HEK293 (cell line): ENCODE results near the gene POLH.
"Not testable (repeated sequence)": the region's sequence is repeated elsewhere in the genome, so short reads cannot be mapped to it uniquely, and the experiment has no call there.

Experiments
- CTCF ChIA-PET: fragments of 350-600 bp; formaldehyde crosslinking; extraction: SDS; loops from one replicate; lab custom pipeline; 2021; ENCODE audit warnings: antibody characterized with exemption; lab: Yijun Ruan, JAX
- POLR2A ChIA-PET: fragments of 300-600 bp; formaldehyde crosslinking; extraction: SDS; loops from one replicate; lab custom pipeline; 2020; ENCODE audit warnings: antibody characterized with exemption, inconsistent platforms; lab: Yijun Ruan, JAX
- H3K27ac ChIP-seq: fragments of 200-500 bp; sonication (Bioruptor generic); 2 replicates; pipeline ENCODE4 v1.5.1; 2014; ENCODE audit warnings: low read depth, low read length, control low read depth, inconsistent platforms; ENCODE audit errors: extremely low read depth
- H3K36me3 ChIP-seq, 2 experiments: fragments of 200-500 bp in 1 of 2; sonication (Bioruptor generic) in 1 of 2; 1 replicate in 1 of 2; 2 replicates in 1 of 2; pipeline ENCODE4 v1.5.1; 2014 to 2017; ENCODE audit warnings: inconsistent platforms in 2 of 2, low read length in 2 of 2; ENCODE audit not compliant: control insufficient read depth in 2 of 2, insufficient read depth in 1 of 2
- H3K4me1 ChIP-seq: fragments of 200-500 bp; sonication (Bioruptor generic); 2 replicates; pipeline ENCODE4 v1.5.1; 2014; ENCODE audit warnings: mild to moderate bottlenecking, low read length, inconsistent platforms; ENCODE audit not compliant: control insufficient read depth, insufficient read depth
- H3K4me3 ChIP-seq: 2 replicates; pipeline ENCODE4 v1.5.1; 2011; ENCODE audit warnings: low read depth, mild to moderate bottlenecking, control low read depth, low read length, moderate library complexity
- H3K9me3 ChIP-seq: fragments of 200-500 bp; sonication (Bioruptor generic); 2 replicates; pipeline ENCODE4 v1.5.1; 2014; ENCODE audit warnings: low read depth, low read length, inconsistent platforms; ENCODE audit not compliant: control insufficient read depth, insufficient read depth
- PRDM1 ChIP-seq: fragments of 450-650 bp; formaldehyde crosslinking; IDR thresholded peaks from 2 replicates; pipeline ENCODE4; 2016; ENCODE audit warnings: missing biosample characterization, missing genetic modification characterization
- REPIN1 ChIP-seq: fragments of 450-650 bp; formaldehyde crosslinking; IDR thresholded peaks from 2 replicates; pipeline ENCODE4 v1.5.1; 2017; ENCODE audit warnings: missing biosample characterization, missing genetic modification characterization, low read depth
- SP2 ChIP-seq: fragments of 450-650 bp; formaldehyde crosslinking; IDR thresholded peaks from 2 replicates; pipeline ENCODE4 v1.5.1; 2016; ENCODE audit warnings: missing biosample characterization, missing genetic modification characterization
- ZNF121 ChIP-seq: fragments of 450-650 bp; formaldehyde crosslinking; IDR thresholded peaks from 2 replicates; pipeline ENCODE4 v1.5.1; 2016; ENCODE audit warnings: missing biosample characterization, missing genetic modification characterization
- ZNF155 ChIP-seq: fragments of 450-650 bp; formaldehyde crosslinking; IDR thresholded peaks from 2 replicates; pipeline ENCODE4 v1.5.1; 2016; ENCODE audit warnings: missing biosample characterization, missing genetic modification characterization
- ZNF175 ChIP-seq: fragments of 450-650 bp; formaldehyde crosslinking; IDR thresholded peaks from 2 replicates; pipeline ENCODE4 v1.5.1; 2016; ENCODE audit warnings: missing biosample characterization, missing genetic modification characterization
- ZNF211 ChIP-seq: fragments of 450-650 bp; formaldehyde crosslinking; IDR thresholded peaks from 2 replicates; pipeline ENCODE4 v1.5.1; 2016; ENCODE audit warnings: low read depth, missing biosample characterization, missing genetic modification characterization
- ZNF221 ChIP-seq: fragments of 450-650 bp; formaldehyde crosslinking; IDR thresholded peaks from 2 replicates; pipeline ENCODE4 v1.5.1; 2017; ENCODE audit warnings: missing biosample characterization, missing genetic modification characterization, borderline replicate concordance
- ZNF366 ChIP-seq: fragments of 450-650 bp; formaldehyde crosslinking; conservative IDR thresholded peaks from 2 replicates; pipeline ENCODE4 v1.5.1; 2016; ENCODE audit warnings: missing biosample characterization, missing genetic modification characterization
- ZNF510 ChIP-seq: fragments of 450-650 bp; formaldehyde crosslinking; IDR thresholded peaks from 2 replicates; pipeline ENCODE4 v1.5.1; 2018; ENCODE audit warnings: mild to moderate bottlenecking, missing genetic modification characterization, missing biosample characterization; ENCODE audit not compliant: insufficient replicate concordance
- ZNF560 ChIP-seq: fragments of 450-650 bp; formaldehyde crosslinking; IDR thresholded peaks from 2 replicates; pipeline ENCODE4 v1.5.1; 2017; ENCODE audit warnings: missing biosample characterization, missing genetic modification characterization, borderline replicate concordance
- ZNF654 ChIP-seq: fragments of 450-650 bp; formaldehyde crosslinking; IDR thresholded peaks from 2 replicates; pipeline ENCODE4 v1.5.1; 2016; ENCODE audit warnings: low read depth, missing biosample characterization, missing genetic modification characterization
- TF ChIP-seq, protein P1 (sequence below): fragments of 450-650 bp; formaldehyde crosslinking; IDR thresholded peaks from 2 replicates; pipeline ENCODE4 v1.5.1; 2016; ENCODE audit warnings: missing biosample characterization, missing genetic modification characterization
- TF ChIP-seq, protein P2 (sequence below): fragments of 450-650 bp; formaldehyde crosslinking; IDR thresholded peaks from 2 replicates; pipeline ENCODE4 v1.5.1; 2016; ENCODE audit warnings: missing biosample characterization, missing genetic modification characterization

Gene POLH

DNA sequence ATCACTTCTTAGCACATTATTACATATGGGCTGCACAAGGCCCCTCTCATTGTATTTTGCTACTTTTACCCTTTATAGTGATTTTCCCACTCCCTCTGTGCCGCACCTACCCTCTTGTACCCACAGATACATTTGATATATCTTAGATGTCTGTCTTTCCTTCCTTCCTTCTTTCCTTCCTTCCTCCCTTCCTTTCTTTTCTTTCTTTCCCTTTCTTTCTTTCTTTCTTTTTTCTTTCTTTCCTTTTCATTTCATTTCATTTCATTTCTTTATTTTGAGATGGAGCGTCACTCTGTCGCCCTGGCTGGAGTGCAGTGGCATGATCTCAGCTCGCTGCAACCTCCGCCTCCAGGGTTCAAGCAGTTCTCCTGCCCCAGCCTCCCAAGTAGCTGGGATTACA, 12.2 kb downstream of the POLH start:
- POLR2A ChIA-PET, result interaction anchor here (1.4 kb wide), 1 partner anchor 13 kb away, joined by 3 read pairs; the partner anchor contains the start of gene XPO5
- peaks cover 76 to 80% of the 10 kb centered on the region in 2 experiments for H3K36me3 ChIP-seq
- no peak overlapping the region for H3K4me3 ChIP-seq
- H3K9me3 ChIP-seq, result no peaks in the 10 kb centered on the region
- H3K27ac ChIP-seq, result no peak overlapping the region
- CTCF ChIA-PET, result interaction anchor here (0.7 to 1.2 kb wide), 3 partner anchors 11 to 20 kb away, joined by 3 read pairs; no protein-coding TSS in a partner anchor
- H3K4me1 ChIP-seq, result no peaks in the 10 kb centered on the region
- TF ChIP-seq ZNF366 (tag by site-specific recombination), result peak; percentile 83
- TF ChIP-seq PRDM1 (tag by site-specific recombination), result peak; percentile 66
- TF ChIP-seq ZNF155, result no peak

DNA sequence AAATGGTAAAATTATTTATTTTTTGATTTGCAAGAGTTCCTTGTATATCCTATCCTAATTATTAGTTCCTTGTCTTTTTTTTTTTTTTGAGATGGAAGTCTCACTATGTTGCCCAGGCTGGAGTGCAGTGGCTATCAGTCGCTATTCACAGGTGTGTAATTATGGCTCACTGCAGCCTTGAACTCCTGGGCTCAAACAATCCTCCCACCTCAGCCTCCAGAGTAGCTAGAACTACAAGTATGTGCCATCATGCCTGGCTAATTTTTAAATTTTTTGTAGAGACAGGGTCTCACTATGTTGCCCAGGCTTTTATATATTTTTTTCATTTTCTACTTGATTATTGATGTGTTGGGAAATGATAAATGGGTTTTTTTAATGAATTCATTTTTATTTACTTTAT, 13.6 kb downstream of the POLH start:
- peak; percentile 68 for TF ChIP-seq ZNF121 (tag by site-specific recombination)
- H3K27ac ChIP-seq, H3K4me3 ChIP-seq, H3K9me3 ChIP-seq, POLR2A ChIA-PET, H3K4me1 ChIP-seq: not testable (repeated sequence)
- H3K36me3 ChIP-seq, result peaks cover 70 to 72% of the 10 kb centered on the region in 2 experiments
- CTCF ChIA-PET, result interaction anchor here (0.6 to 6.5 kb wide), 2 partner anchors 19 to 91 kb away, joined by 3 to 36 read pairs; no protein-coding TSS in a partner anchor

DNA sequence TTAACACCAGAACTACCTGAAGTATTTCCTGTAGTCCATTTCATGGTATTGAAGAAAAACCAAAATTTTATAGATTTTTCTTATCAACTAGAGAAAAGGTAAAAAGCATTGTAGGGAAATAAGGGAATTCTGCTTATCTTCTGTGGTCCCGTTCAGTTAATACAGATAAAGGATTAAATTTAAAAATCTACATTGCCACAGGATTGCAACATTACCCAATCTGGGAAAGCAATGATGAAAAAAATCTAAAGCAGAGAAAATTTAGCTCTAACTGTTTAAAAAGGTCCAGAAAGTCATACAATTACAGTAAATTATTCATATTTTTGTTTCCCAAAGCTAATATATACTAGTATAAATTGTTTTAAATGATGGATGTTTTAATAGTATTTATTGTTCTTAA, 18.0 kb downstream of the POLH start:
- H3K9me3 ChIP-seq, result no peaks in the 10 kb centered on the region
- ChIA-PET CTCF (interaction anchor here (0.6 to 6.5 kb wide), 4 partner anchors 11 to 579 kb away, joined by 3 to 36 read pairs (median 4); no protein-coding TSS in a partner anchor), POLR2A (no interaction called here)
- no peak overlapping the region for H3K4me3 ChIP-seq
- H3K27ac ChIP-seq, result no peak overlapping the region
- TF ChIP-seq ZNF510 (tag by site-specific recombination) (no peak), ZNF175 (no peak), REPIN1 (tag by site-specific recombination) (no peak)
- peaks cover 48 to 63% of the 10 kb centered on the region in 2 experiments for H3K36me3 ChIP-seq
- H3K4me1 ChIP-seq, result no peaks in the 10 kb centered on the region

DNA sequence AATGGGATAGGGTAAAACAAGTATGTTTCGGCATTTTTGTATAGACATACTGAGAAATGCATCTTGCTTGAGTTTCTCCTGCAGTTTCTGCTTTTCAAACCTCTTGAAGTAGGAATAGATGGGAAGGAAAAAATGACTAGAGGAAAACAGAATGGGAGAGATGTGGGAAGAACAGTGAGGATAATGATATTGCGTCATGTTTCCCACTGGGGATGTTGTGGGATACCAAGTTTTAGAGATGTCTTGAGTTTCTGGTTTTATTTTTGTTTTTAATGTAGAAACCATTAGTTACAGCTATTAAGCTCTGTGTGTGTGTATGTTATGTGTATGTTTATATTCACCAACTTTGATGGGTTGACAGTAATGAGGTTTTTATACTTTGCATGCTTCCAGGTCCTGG, 24.6 kb downstream of the POLH start:
- POLR2A ChIA-PET, result interaction anchor here (1.3 kb wide), 1 partner anchor 10 kb away, joined by 4 read pairs; no protein-coding TSS in a partner anchor
- H3K9me3 ChIP-seq, result no peaks in the 10 kb centered on the region
- H3K4me1 ChIP-seq, result no peaks in the 10 kb centered on the region
- peaks cover 58 to 63% of the 10 kb centered on the region in 2 experiments for H3K36me3 ChIP-seq
- H3K27ac ChIP-seq, result no peak overlapping the region
- no peak overlapping the region for H3K4me3 ChIP-seq
- no peak for TF ChIP-seq SP2 (tag by site-specific recombination)
- no peak for TF ChIP-seq ZNF211 (tag by site-specific recombination)
- TF ChIP-seq, protein P1, sequence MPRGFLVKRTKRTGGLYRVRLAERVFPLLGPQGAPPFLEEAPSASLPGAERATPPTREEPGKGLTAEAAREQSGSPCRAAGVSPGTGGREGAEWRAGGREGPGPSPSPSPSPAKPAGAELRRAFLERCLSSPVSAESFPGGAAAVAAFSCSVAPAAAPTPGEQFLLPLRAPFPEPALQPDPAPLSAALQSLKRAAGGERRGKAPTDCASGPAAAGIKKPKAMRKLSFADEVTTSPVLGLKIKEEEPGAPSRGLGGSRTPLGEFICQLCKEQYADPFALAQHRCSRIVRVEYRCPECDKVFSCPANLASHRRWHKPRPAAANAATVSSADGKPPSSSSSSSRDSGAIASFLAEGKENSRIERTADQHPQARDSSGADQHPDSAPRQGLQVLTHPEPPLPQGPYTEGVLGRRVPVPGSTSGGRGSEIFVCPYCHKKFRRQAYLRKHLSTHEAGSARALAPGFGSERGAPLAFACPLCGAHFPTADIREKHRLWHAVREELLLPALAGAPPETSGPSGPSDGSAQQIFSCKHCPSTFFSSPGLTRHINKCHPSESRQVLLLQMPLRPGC, result no peak
- TF ChIP-seq, protein P2, sequence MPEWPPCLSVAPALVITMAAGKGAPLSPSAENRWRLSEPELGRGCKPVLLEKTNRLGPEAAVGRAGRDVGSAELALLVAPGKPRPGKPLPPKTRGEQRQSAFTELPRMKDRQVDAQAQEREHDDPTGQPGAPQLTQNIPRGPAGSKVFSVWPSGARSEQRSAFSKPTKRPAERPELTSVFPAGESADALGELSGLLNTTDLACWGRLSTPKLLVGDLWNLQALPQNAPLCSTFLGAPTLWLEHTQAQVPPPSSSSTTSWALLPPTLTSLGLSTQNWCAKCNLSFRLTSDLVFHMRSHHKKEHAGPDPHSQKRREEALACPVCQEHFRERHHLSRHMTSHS, result no peak
- no peak for TF ChIP-seq ZNF654 (tag by site-specific recombination)
- TF ChIP-seq ZNF560 (tag by site-specific recombination), result no peak
- no peak for TF ChIP-seq ZNF221
- TF ChIP-seq, all 188 proteins: peak for 0
- CTCF ChIA-PET, result interaction anchor here (0.6 kb wide), 2 partner anchors 8 to 478 kb away, joined by 3 to 6 read pairs; no protein-coding TSS in a partner anchor
